H1 (cell line): ENCODE results near the gene DDX51. TPM values are rescaled to one million over a fixed set of nuclear protein-coding genes. Genes with fewer than 3 reads are reported as not detected.

Experiments
- ASH2L ChIP-seq: fragments of 200-600, 300-600 bp; sonication (generic); IDR thresholded peaks from one replicate; pipeline ENCODE4 v1.7.1; 2017; ENCODE audit warnings: low read length
- BRCA1 ChIP-seq: IDR thresholded peaks from 2 replicates; pipeline ENCODE4 v1.6.1; 2012; ENCODE audit warnings: low read depth, low read length, improper control_type of control experiment
- CBX8 ChIP-seq: fragments of 300-800, 300-1000 bp; sonication (generic); IDR thresholded peaks from 2 replicates; pipeline ENCODE4 v1.7.1; 2016; ENCODE audit warnings: low read depth, low read length, borderline replicate concordance
- CREB1 ChIP-seq: IDR thresholded peaks from 2 replicates; pipeline ENCODE4 v1.6.1; 2012; ENCODE audit warnings: inconsistent platforms
- CTCF ChIP-seq, 3 experiments: IDR thresholded peaks; 1 replicate in 2 of 3; 2 replicates in 1 of 3; pipeline versions ENCODE4 v1.5.1 to v1.6.1; 2011; ENCODE audit warnings: low read length in 3 of 3, mild to moderate bottlenecking in 3 of 3, inconsistent platforms in 2 of 3, low read depth in 1 of 3, moderate library complexity in 1 of 3; ENCODE audit not compliant: insufficient read depth in 1 of 3; ENCODE audit errors: control extremely low read depth in 1 of 3
- EGR1 ChIP-seq: IDR thresholded peaks from 2 replicates; pipeline ENCODE4 v1.6.1; 2011; ENCODE audit warnings: low read depth, low read length, borderline replicate concordance
- EP300 ChIP-seq, 2 experiments: IDR thresholded peaks; 1 replicate in 1 of 2; 2 replicates in 1 of 2; pipeline ENCODE4 v1.6.1; 2011 to 2012; ENCODE audit warnings: low read depth in 2 of 2, low read length in 2 of 2, mild to moderate bottlenecking in 2 of 2, borderline replicate concordance in 1 of 2, inconsistent platforms in 1 of 2, moderate library complexity in 1 of 2
- GABPA ChIP-seq: IDR thresholded peaks from 2 replicates; pipeline ENCODE4 v1.6.1; 2011; ENCODE audit warnings: mild to moderate bottlenecking, low read length, moderate library complexity, borderline replicate concordance; ENCODE audit not compliant: insufficient read depth
- GTF2F1 ChIP-seq: IDR thresholded peaks from 2 replicates; pipeline ENCODE4 v1.6.1; 2012; ENCODE audit warnings: low read depth, low read length, improper control_type of control experiment, borderline replicate concordance
- JUND ChIP-seq: IDR thresholded peaks from 2 replicates; pipeline ENCODE4 v1.6.1; 2011; ENCODE audit warnings: mild to moderate bottlenecking, improper control_type of control experiment, low read length
- MAFK ChIP-seq: IDR thresholded peaks from 2 replicates; pipeline ENCODE4 v1.6.1; 2012; ENCODE audit warnings: low read depth, mild to moderate bottlenecking, improper control_type of control experiment, low read length
- NANOG ChIP-seq: IDR thresholded peaks from 2 replicates; pipeline ENCODE4 v1.6.1; 2011; ENCODE audit warnings: low read length, low read depth, mild to moderate bottlenecking, inconsistent platforms; ENCODE audit not compliant: insufficient read depth, poor library complexity, severe bottlenecking
- PHF8 ChIP-seq: fragments of 200-600 bp; sonication (generic); conservative IDR thresholded peaks from 2 replicates; pipeline ENCODE4 v1.7.1; 2012; ENCODE audit warnings: low read depth, mild to moderate bottlenecking, inconsistent platforms, low read length, moderate library complexity
- POLR2AphosphoS5 ChIP-seq: IDR thresholded peaks from 2 replicates; pipeline ENCODE4 v1.6.1; 2011; ENCODE audit warnings: low read depth, low read length
- SP4 ChIP-seq: IDR thresholded peaks from 2 replicates; pipeline ENCODE4 v1.6.1; 2012; ENCODE audit warnings: low read length, inconsistent platforms
- SRF ChIP-seq: IDR thresholded peaks from 2 replicates; pipeline ENCODE4 v1.6.1; 2011; ENCODE audit warnings: mild to moderate bottlenecking, low read depth, low read length, moderate library complexity
- TBP ChIP-seq: IDR thresholded peaks from 2 replicates; pipeline ENCODE4 v1.6.1; 2011; ENCODE audit warnings: low read depth, low read length, improper control_type of control experiment
- TCF12 ChIP-seq: IDR thresholded peaks from 2 replicates; pipeline ENCODE4 v1.6.1; 2011; ENCODE audit warnings: low read depth, mild to moderate bottlenecking, low read length
- TEAD4 ChIP-seq: IDR thresholded peaks from 2 replicates; pipeline ENCODE4 v1.6.1; 2012; ENCODE audit warnings: low read depth, low read length, inconsistent platforms, mixed read lengths
- polyA plus RNA-seq, 7 experiments: library from polyadenylated mRNA; depleted of rRNA in 3 of 7; stranded (reverse) in 5 of 7; unstranded in 2 of 7; fragments of >200 nt in 5 of 7; fragments of 200-250 nt in 2 of 7; gene quantifications; 1 replicate in 5 of 7; 2 replicates in 1 of 7; 4 replicates in 1 of 7; pipeline versions ENCODE4 v1.2.1 to v1.2.3, GENCODE V29; 2011 to 2013; ENCODE audit warnings: missing spikeins in 2 of 7, mixed read lengths in 2 of 7
- total RNA-seq: library from RNA; stranded (reverse); fragmentation: NEBNext Ultra II Directional; extraction: Animal tissue kit (Norgen Biotek cat#: 25700); gene quantifications from 2 replicates; pipeline ENCODE4 v1.2.1, GENCODE V29; 2021
- TF ChIP-seq, protein P1 (sequence below): IDR thresholded peaks from 2 replicates; pipeline ENCODE4 v1.6.1; 2012; ENCODE audit warnings: low read length, inconsistent platforms

DDX51 gene
- total and polyA plus RNA-seq, 2 of the 8 experiments (the other 6 are each of a cell fraction or from before 2014, with no cell fraction given) = 11.2 to 24.4 TPM

DNA sequence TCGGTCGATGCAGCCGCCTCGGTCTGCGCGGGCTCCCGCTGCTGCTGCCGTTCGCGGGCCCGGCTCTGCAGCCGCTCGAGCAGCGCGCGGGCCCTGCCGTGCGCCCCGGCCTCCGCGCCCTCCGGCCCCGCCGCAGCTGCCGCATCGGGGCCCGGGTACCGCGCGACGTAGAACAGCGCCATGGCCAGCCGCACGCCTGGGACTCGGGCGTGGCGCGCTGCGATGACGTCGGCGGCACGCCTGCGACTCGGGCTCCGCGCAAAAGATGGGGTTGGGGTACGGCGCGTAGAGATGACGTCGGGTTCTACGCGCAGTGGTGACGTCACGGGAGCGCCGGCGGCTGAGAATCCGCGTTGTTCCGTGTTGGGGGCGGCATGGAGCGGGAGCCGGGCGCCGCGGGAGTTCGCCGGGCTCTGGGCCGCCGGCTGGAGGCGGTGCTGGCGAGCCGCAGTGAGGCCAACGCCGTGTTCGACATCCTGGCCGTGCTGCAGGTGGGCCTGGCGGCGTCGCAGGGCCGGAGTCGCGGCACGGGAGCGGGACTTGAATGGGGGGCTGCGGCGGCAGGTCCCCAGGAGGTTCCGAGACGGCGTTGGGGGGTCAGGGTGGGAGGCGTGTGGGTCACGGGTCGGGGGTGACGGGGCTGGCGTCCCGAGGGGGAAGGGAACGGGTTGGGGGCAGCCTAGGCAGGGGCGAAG, at the start of gene DDX51, which contains the start of gene NOC4L (continued):
- peak in 1 of 3 experiments; percentile 0; a peak in 1 of 4 replicates for TF ChIP-seq CTCF (IDR thresholded peaks at IDR 0.05; ENCODE audit: control extremely low read depth in 1 of 3, insufficient read depth in 1 of 3, low read depth in 1 of 3, low read length in 3 of 3)
- TF ChIP-seq ASH2L = peak; percentile 57
- peak; percentile 80 for TF ChIP-seq BRCA1
- 0 out of 2 replicates have a peak, but pooled peaks have one; percentile 32 for TF ChIP-seq TCF12
- TF ChIP-seq JUND = peak; percentile 86
- TF ChIP-seq GTF2F1 = no peak
- peak in 1 of 2 experiments; percentile 90; a peak in 2 of 3 replicates for TF ChIP-seq EP300 (IDR thresholded peaks at IDR 0.05; ENCODE audit: borderline replicate concordance in 1 of 2, low read depth in 2 of 2, low read length in 2 of 2)
- TF ChIP-seq, protein P1, sequence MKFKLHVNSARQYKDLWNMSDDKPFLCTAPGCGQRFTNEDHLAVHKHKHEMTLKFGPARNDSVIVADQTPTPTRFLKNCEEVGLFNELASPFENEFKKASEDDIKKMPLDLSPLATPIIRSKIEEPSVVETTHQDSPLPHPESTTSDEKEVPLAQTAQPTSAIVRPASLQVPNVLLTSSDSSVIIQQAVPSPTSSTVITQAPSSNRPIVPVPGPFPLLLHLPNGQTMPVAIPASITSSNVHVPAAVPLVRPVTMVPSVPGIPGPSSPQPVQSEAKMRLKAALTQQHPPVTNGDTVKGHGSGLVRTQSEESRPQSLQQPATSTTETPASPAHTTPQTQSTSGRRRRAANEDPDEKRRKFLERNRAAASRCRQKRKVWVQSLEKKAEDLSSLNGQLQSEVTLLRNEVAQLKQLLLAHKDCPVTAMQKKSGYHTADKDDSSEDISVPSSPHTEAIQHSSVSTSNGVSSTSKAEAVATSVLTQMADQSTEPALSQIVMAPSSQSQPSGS = 0 out of 2 replicates have a peak, but pooled peaks have one; percentile 58
- TF ChIP-seq CREB1 = peak; percentile 99
- peak; percentile 97 for TF ChIP-seq SRF
- TF ChIP-seq NANOG = no peak
- no peak for TF ChIP-seq MAFK
- no peak for TF ChIP-seq CBX8
- peak; percentile 77 for TF ChIP-seq TBP
- TF ChIP-seq POLR2AphosphoS5 = peak; percentile 87
- peak; percentile 83 for TF ChIP-seq PHF8
- no peak for TF ChIP-seq TEAD4
- TF ChIP-seq GABPA = no peak; the same call in 1 of the 2 replicates
- 0 out of 2 replicates have a peak, but pooled peaks have one; percentile 60 for TF ChIP-seq SP4
- 0 out of 2 replicates have a peak, but pooled peaks have one; percentile 31 for TF ChIP-seq EGR1
